ENCODE measurements around the gene IL22RA2.

DNA sequence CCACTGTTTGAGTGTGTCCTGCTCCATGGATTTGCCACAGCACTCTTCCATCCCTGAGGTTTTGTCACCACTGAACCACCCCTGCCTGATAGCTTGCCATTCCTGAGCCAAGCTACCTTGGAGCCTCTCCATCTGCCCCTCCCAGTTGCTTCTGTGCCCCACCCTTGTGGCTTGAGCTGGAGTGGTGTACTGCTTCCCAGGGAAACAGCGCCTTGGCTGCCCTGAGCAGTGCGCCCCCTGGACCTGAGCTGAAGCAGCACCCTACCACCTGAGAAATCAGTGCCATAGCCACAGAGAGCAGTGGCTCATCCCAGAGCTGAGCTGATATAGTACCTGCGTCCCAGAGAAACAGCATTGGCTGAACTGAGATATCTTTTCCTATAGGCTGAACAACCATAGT is 40.3 kb downstream of the IL22RA2 start:
- TF ChIP-seq, protein P1, sequence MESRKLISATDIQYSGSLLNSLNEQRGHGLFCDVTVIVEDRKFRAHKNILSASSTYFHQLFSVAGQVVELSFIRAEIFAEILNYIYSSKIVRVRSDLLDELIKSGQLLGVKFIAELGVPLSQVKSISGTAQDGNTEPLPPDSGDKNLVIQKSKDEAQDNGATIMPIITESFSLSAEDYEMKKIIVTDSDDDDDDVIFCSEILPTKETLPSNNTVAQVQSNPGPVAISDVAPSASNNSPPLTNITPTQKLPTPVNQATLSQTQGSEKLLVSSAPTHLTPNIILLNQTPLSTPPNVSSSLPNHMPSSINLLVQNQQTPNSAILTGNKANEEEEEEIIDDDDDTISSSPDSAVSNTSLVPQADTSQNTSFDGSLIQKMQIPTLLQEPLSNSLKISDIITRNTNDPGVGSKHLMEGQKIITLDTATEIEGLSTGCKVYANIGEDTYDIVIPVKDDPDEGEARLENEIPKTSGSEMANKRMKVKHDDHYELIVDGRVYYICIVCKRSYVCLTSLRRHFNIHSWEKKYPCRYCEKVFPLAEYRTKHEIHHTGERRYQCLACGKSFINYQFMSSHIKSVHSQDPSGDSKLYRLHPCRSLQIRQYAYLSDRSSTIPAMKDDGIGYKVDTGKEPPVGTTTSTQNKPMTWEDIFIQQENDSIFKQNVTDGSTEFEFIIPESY (IDR thresholded peaks at IDR 0.05), result no peak
- TF ChIP-seq, protein P2, sequence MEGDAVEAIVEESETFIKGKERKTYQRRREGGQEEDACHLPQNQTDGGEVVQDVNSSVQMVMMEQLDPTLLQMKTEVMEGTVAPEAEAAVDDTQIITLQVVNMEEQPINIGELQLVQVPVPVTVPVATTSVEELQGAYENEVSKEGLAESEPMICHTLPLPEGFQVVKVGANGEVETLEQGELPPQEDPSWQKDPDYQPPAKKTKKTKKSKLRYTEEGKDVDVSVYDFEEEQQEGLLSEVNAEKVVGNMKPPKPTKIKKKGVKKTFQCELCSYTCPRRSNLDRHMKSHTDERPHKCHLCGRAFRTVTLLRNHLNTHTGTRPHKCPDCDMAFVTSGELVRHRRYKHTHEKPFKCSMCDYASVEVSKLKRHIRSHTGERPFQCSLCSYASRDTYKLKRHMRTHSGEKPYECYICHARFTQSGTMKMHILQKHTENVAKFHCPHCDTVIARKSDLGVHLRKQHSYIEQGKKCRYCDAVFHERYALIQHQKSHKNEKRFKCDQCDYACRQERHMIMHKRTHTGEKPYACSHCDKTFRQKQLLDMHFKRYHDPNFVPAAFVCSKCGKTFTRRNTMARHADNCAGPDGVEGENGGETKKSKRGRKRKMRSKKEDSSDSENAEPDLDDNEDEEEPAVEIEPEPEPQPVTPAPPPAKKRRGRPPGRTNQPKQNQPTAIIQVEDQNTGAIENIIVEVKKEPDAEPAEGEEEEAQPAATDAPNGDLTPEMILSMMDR (IDR thresholded peaks at IDR 0.05; ENCODE audit: low read depth, low read length, missing input control), result no peak
